GM10266 (cell line): ENCODE measurements around the gene FOXP2.
"Not testable (repeated sequence)": the region's sequence is repeated elsewhere in the genome, so short reads cannot be mapped to it uniquely, and the experiment has no call there.

Experiments used
- DNase-seq: peaks from one replicate; pipeline ENCODE4 v3.0.0; 2012; ENCODE audit errors: extremely low spot score
- CTCF ChIP-seq: IDR thresholded peaks from 2 replicates; pipeline ENCODE4 v1.5.1; 2012; ENCODE audit warnings: mild to moderate bottlenecking, low read depth; ENCODE audit not compliant: control insufficient read depth, insufficient read depth; ENCODE audit errors: missing control alignments

The FOXP2 gene

GRCh38 chr7:114414156-114415063, at the start of gene FOXP2:
FOXP2 (plus strand) TSS chr7:114414815; CDS start chr7:114426512, 11,697 bp downstream.
- no peak for TF ChIP-seq CTCF
- no peak for DNase-seq

- TF ChIP-seq CTCF, result no peak
- DNase-seq, result no peak
Observed at GRCh38 chr7:114365791-114366190, 48.8 kb upstream of the FOXP2 start.

GRCh38 chr7:114368492-114368891, 46.1 kb upstream of the FOXP2 start:
- no peak for DNase-seq
- no peak for TF ChIP-seq CTCF

GRCh38 chr7:114369294-114369693, 45.3 kb upstream of the FOXP2 start:
- no peak for DNase-seq
- TF ChIP-seq CTCF, result no peak

- TF ChIP-seq CTCF, result no peak
Observed at GRCh38 chr7:114372619-114373018, 42.0 kb upstream of the FOXP2 start.

GRCh38 chr7:114375907-114376306, 38.7 kb upstream of the FOXP2 start:
- no peak for TF ChIP-seq CTCF
- no peak for DNase-seq

More at GRCh38 chr7:114372619-114373018, 42.0 kb upstream of the FOXP2 start:
- DNase-seq, result no peak

- not testable (repeated sequence) for DNase-seq
Observed at GRCh38 chr7:114383946-114384345, 30.7 kb upstream of the FOXP2 start.

- not testable (repeated sequence) for DNase-seq
Observed at GRCh38 chr7:114384346-114384745, 30.3 kb upstream of the FOXP2 start.
